Heart left ventricle (tissue), 16 donors: ENCODE results near the gene SPTLC3. TPM values are rescaled to one million over a fixed set of nuclear protein-coding genes. Genes with fewer than 3 reads are reported as not detected.

ENCODE experiments used
- ATAC-seq, 4 donors: fragments of 200-7000 bp; cut with Tn5 transposase; one replicate each; pipeline ENCODE4 v1.9.1; 2020 to 2022; ENCODE audit warnings: moderate library complexity in 4 of 4, mild to moderate bottlenecking in 3 of 4, moderate number of reproducible peaks in 1 of 4
- DNase-seq, 5 donors: peaks; one replicate each; pipeline ENCODE4 v3.0.0-alpha.2; 2020
- H3K27ac ChIP-seq, 12 donors: fragments of 200-600 bp; sonication (generic) in 4 of 12; one replicate each; pipeline versions ENCODE4 v1.5.0 to v1.8.0; 2016 to 2022; ENCODE audit warnings: mild to moderate bottlenecking in 2 of 12
- H3K27me3 ChIP-seq, 9 donors: fragments of 200-600 bp; sonication (generic) in 2 of 9; one replicate each; pipeline versions ENCODE4 v1.5.1 to v1.8.0; 2016 to 2022; ENCODE audit warnings: mild to moderate bottlenecking in 3 of 9
- H3K36me3 ChIP-seq, 9 donors: fragments of 200-600 bp; sonication (generic) in 2 of 9; one replicate each; pipeline versions ENCODE4 v1.5.0 to v1.8.0; 2018 to 2022; ENCODE audit warnings: mild to moderate bottlenecking in 2 of 9
- H3K4me1 ChIP-seq, 12 donors: fragments of 200-600 bp; sonication (generic) in 4 of 12; one replicate each; pipeline versions ENCODE4 v1.5.0 to v1.8.0; 2016 to 2022; ENCODE audit warnings: mild to moderate bottlenecking in 3 of 12
- H3K4me3 ChIP-seq, 12 donors: fragments of 200-600 bp; sonication (generic) in 4 of 12; one replicate each; pipeline versions ENCODE4 v1.5.0 to v1.8.0; 2017 to 2022; ENCODE audit warnings: mild to moderate bottlenecking in 9 of 12, moderate library complexity in 4 of 12
- H3K9me3 ChIP-seq, 12 donors: fragments of 200-600 bp; sonication (generic) in 4 of 12; one replicate each; pipeline versions ENCODE4 v1.5.0 to v1.8.0; 2016 to 2022; ENCODE audit warnings: mild to moderate bottlenecking in 1 of 12
- POLR2A ChIP-seq, 2 donors: fragments of 450-650 bp; IDR thresholded peaks; one replicate each; pipeline ENCODE4 v1.6.1; 2017; ENCODE audit warnings: antibody characterized with exemption in 2 of 2, mild to moderate bottlenecking in 2 of 2, moderate library complexity in 2 of 2
- WGBS, 4 donors: extraction: QIAGEN DNeasy Blood & Tissue Kit in 2 of 4; methylation state at CpG; one replicate each; pipeline versions ENCODE4 v1.1.5 to v1.1.7; 2013 to 2018; 5-methylcytosine and 5-hydroxymethylcytosine counted together
- intact Hi-C, 10 donors: fragments of 100-400 bp; cut with DNase I; formaldehyde crosslinking; loops; one replicate each; pipeline versions ENCODE4 v1.11.1 to v1.14.2; 2022
- polyA plus RNA-seq, 2 donors: library from polyadenylated mRNA; stranded (reverse); fragments of 200-250 nt; gene quantifications; one replicate each; pipeline ENCODE4 v1.2.3, GENCODE V29; 2013
- total RNA-seq, 9 donors: library from RNA; depleted of rRNA in 2 of 9; stranded (reverse); fragments of >200 nt in 2 of 9; fragmentation: NEBNext Ultra II Directional in 3 of 9; extraction: Animal tissue kit (Norgen Biotek cat#: 25700) in 3 of 9; gene quantifications; one replicate each; pipeline versions ENCODE4 v1.1.0 to v1.2.4, GENCODE V29; 2016 to 2023
- TF ChIP-seq, protein P1 (sequence below), 12 donors: fragments of 200-600 bp; sonication (generic) in 4 of 12; IDR thresholded peaks; one replicate each; pipeline versions ENCODE4 v1.5.0 to v1.8.0; 2018 to 2022; ENCODE audit warnings: antibody characterized with exemption in 12 of 12, mild to moderate bottlenecking in 5 of 12
- donor health status: ischemic (EF 13 %, LVEDD 7.1; RV severe dilation, severe dysfunction).
- donor health status: healthy with polysubstance abuse.
- donor health status: DM: no; HTN: yes; CAD: no.
- donor health status: DM: no; HTN: no; CAD: no.
- donor health status: ischemic (EF 25% LVEDD 6.9; RV normal size, moderate dysfunction).
- donor health status: ischemic (EF 25% LVEDD 5.7; RV mildly dilated, moderate dysfunction).
- donor health status: healthy.
- donor health status: DM: yes; HTN: yes; CAD: no.
- donor health status: ischemic (EF 35%, LVEDD 5.7; RV mildly dilated, moderate dysfunction).
- donor health status: nonischemic (EF 11% LVEDD 7.7; RV severe dilation, severe dysfunction).
- donor health status: DM: yes; HTN: yes; CAD: no.
- donor health status: PGD.
- donor health status: ischemic (EF 29% LVEDD 5.4; RV normal size, mild dysfunction).
- donor health status: nonischemic (EF 23%, LVEDD 6.1; RV moderate dilation, normal function).

SPTLC3 gene
- total and polyA plus RNA-seq, 11 donors, result 0.57 to 15.4 (median 6.0) TPM

DNA sequence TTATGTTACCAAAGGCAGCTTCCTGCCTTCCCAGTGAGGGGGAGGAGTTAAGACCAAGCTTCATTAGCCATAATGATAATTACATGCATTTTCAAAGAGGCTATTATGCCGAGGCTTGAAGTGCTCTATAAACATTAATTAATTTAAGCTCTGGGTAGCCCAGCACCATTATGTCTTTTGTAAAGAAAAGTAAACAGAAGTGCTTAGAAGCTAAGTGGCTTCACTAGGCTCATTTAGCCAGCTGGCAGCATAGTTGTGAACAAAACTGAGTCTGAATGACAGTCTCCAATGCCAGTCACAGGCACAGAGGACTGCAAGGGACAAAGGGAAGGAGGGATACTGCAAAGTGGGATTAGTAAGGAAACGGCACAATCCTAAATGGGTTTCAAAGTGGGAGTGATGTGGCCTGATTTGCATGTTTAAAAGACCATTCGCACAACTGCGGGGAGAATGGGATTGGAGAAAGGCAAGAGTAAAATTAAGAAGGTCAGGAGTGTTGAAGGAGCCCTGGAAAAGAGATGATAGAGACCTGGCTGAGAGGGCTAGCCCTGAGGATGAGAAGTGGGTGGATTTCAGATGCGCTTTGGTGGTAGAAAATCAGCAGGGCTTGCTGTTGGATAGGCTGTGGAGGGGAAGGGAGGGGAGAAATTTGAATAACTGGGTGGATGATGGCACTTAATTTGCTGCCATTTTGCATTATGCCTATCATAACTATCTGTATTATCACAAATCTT is 192.2 kb downstream of the SPTLC3 start:
- Histone ChIP-seq H3K36me3 (no peaks in the 10 kb centered on the region), H3K4me1 (no peaks in the 10 kb centered on the region), H3K27ac (no peak overlapping the region), H3K4me3 (no peak overlapping the region), H3K9me3 (no peaks in the 10 kb centered on the region), H3K27me3 (peaks cover 0 to 5% (median 0%) of the 10 kb centered on the region in 9 donors)
- DNase-seq, result no peak
- no peak for ATAC-seq
- no peak for TF ChIP-seq POLR2A (IDR thresholded peaks at IDR 0.05)
- TF ChIP-seq, protein P1, sequence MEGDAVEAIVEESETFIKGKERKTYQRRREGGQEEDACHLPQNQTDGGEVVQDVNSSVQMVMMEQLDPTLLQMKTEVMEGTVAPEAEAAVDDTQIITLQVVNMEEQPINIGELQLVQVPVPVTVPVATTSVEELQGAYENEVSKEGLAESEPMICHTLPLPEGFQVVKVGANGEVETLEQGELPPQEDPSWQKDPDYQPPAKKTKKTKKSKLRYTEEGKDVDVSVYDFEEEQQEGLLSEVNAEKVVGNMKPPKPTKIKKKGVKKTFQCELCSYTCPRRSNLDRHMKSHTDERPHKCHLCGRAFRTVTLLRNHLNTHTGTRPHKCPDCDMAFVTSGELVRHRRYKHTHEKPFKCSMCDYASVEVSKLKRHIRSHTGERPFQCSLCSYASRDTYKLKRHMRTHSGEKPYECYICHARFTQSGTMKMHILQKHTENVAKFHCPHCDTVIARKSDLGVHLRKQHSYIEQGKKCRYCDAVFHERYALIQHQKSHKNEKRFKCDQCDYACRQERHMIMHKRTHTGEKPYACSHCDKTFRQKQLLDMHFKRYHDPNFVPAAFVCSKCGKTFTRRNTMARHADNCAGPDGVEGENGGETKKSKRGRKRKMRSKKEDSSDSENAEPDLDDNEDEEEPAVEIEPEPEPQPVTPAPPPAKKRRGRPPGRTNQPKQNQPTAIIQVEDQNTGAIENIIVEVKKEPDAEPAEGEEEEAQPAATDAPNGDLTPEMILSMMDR (IDR thresholded peaks at IDR 0.05), result no peak
- intact Hi-C loops, result no loop called here
- 53 to 60% (median 54%) methylated on average over 5 of the region's 5 CpGs for WGBS, 4 donors

DNA sequence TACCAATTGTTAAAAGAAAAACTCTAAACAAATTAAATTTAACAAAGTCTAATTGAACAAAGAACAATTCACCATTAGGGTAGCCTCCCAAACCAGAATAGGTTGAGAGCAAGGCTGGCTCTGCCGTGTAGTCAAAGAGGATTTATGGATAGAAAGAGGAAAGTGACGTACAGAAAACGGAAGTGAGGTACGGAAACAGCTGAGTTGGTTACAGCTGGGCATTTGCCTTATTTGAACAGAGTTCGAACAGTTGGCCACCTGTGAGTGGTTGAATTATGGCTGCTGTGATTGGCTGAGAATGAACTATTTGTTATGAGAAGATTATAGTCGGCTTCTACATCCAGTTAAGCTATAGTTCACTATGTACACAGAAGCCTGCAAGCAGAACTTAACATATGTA is 193.8 kb downstream of the SPTLC3 start:
- intact Hi-C loops, result no loop called here
- 79 to 90% (median 84%) methylated on average over 6 of the region's 6 CpGs for WGBS, 4 donors
- no peaks in the 10 kb centered on the region for H3K36me3 ChIP-seq
- no peaks in the 10 kb centered on the region for H3K4me1 ChIP-seq
- DNase-seq (no peak), ATAC-seq (no peak)
- H3K27me3 ChIP-seq, result peaks cover 0 to 5% (median 0%) of the 10 kb centered on the region in 9 donors
- peaks cover 0 to under 1% (median 0%) of the 10 kb centered on the region in 12 donors for H3K9me3 ChIP-seq
- H3K27ac ChIP-seq, result no peak overlapping the region
- TF ChIP-seq, protein P1 (IDR thresholded peaks at IDR 0.05), result no peak
- no peak for TF ChIP-seq POLR2A (IDR thresholded peaks at IDR 0.05)
- H3K4me3 ChIP-seq, result no peak overlapping the region

DNA sequence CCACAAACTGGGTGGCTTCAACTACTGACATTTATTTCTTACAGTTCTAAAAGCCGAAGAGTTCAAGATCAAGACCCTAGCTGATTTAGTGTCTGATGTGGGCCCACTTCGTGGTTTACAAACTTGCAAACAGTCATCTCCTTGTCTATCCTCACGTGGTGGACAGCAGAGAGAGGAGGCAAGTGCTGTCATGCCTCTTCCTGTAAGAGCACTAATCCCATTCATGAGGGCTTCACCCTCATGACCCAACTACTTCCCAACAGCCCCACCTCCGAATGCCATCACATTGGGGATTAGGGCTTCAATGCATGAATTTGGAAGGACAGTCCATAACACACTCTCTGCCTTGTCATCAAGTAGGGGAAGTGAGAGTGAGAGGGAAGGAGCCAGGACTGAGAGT is 196.7 kb downstream of the SPTLC3 start:
- no peak overlapping the region for H3K27ac ChIP-seq
- TF ChIP-seq POLR2A (IDR thresholded peaks at IDR 0.05), result no peak
- TF ChIP-seq, protein P1 (IDR thresholded peaks at IDR 0.05), result no peak
- 78 to 88% (median 79%) methylated on average over 4 of the region's 4 CpGs for WGBS, 4 donors
- H3K9me3 ChIP-seq, result peaks cover 0 to 2% (median 0%) of the 10 kb centered on the region in 12 donors
- intact Hi-C loops, result no loop called here
- H3K27me3 ChIP-seq, result peaks cover 0 to 5% (median 0%) of the 10 kb centered on the region in 9 donors
- ATAC-seq (no peak), DNase-seq (no peak)
- H3K36me3 ChIP-seq, result no peaks in the 10 kb centered on the region
- no peak overlapping the region for H3K4me3 ChIP-seq
- no peaks in the 10 kb centered on the region for H3K4me1 ChIP-seq

DNA sequence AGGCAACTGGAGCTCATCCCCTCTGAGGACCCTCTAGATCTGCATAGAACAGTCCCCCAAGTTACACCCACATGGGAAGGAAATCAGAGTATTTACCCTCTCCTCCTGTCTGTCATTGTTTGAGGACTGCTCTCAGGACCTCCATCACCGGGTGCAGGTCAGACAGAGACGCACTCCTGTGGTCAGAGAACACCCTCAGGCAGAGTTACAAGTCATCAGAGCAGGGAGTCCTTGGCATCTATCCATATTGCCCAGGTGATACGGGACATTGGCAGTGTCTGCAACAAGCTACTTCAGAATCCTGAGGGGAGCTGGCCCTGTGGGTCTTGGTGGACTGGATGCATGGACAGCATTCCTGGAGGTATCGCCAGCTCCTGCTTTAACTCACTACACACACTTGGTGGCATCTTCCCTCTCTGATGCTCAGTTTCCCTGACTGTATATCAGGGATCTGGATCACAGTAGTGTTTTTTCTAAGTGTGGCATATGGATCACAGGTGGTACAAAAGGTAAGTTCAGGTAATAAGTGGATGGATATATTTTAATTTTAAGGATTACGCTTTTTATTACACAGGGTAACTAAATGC is 197.2 kb downstream of the SPTLC3 start:
- no peaks in the 10 kb centered on the region for H3K36me3 ChIP-seq
- no peak for ATAC-seq
- H3K9me3 ChIP-seq, result peaks cover 0 to 2% (median 0%) of the 10 kb centered on the region in 12 donors
- WGBS, 4 donors, result 67 to 95% (median 73%) methylated on average over 5 of the region's 5 CpGs
- intact Hi-C loops, result no loop called here
- no peak overlapping the region for H3K27ac ChIP-seq
- H3K4me1 ChIP-seq, result no peaks in the 10 kb centered on the region
- H3K4me3 ChIP-seq, result no peak overlapping the region
- no peak for DNase-seq
- peaks cover 0 to 5% (median 0%) of the 10 kb centered on the region in 9 donors for H3K27me3 ChIP-seq
- TF ChIP-seq, protein P1 (IDR thresholded peaks at IDR 0.05), result no peak
- no peak for TF ChIP-seq POLR2A (IDR thresholded peaks at IDR 0.05)
